ENCODE results near the gene CYTH3.
"Not testable (repeated sequence)": the region's sequence is repeated elsewhere in the genome, so short reads cannot be mapped to it uniquely, and the experiment has no call there.

Gene CYTH3

GRCh38 chr7:6163402-6163801, 109.0 kb downstream of the CYTH3 start:
- no peak for DNase-seq

DNA sequence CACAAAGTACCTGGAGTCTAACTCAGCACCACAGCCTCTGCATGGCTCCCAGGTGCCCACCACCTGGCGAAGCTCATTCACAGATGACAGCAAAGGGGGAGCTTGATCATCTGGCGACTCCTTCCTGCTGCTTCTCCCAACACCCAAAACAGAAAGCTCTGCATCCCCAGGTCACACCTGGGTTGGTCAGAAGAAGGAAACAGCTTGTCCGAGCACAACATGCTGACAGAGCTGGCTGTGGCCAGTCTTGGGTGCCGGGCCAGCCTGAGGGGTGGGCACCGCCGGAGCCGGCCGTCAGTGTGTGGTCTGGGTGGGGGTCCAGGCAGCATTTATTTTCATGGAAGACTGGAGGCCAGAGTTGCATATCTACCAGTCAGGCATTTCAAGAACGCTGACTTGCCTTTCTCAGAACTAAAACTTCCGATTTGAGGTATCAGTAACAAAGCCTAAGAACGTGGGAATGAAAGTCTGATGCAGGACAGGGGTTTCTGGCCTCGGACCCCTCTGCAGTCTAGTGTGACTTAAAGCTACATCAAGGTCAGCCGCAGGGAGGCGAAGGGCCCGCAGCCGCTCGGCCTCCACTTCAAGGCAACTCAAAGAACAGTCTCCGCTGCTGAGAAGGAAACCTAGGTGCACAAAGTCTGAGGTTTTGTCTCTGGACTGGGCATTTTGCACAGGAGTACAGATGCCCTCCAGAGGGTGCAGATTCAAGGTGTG, 109.6 kb downstream of the CYTH3 start:
- no peak for DNase-seq

GRCh38 chr7:6162331-6162620, 110.1 kb downstream of the CYTH3 start:
- DNase-seq: no peak

- DNase-seq: no peak
Measured at GRCh38 chr7:6161463-6162330, 110.7 kb downstream of the CYTH3 start.

GRCh38 chr7:6160191-6160623, 112.2 kb downstream of the CYTH3 start:
- no peak for DNase-seq

- no peak for DNase-seq
Measured at GRCh38 chr7:6159524-6160031, 112.8 kb downstream of the CYTH3 start.

- DNase-seq: no peak
Measured at GRCh38 chr7:6159097-6159483, 113.3 kb downstream of the CYTH3 start.

DNA sequence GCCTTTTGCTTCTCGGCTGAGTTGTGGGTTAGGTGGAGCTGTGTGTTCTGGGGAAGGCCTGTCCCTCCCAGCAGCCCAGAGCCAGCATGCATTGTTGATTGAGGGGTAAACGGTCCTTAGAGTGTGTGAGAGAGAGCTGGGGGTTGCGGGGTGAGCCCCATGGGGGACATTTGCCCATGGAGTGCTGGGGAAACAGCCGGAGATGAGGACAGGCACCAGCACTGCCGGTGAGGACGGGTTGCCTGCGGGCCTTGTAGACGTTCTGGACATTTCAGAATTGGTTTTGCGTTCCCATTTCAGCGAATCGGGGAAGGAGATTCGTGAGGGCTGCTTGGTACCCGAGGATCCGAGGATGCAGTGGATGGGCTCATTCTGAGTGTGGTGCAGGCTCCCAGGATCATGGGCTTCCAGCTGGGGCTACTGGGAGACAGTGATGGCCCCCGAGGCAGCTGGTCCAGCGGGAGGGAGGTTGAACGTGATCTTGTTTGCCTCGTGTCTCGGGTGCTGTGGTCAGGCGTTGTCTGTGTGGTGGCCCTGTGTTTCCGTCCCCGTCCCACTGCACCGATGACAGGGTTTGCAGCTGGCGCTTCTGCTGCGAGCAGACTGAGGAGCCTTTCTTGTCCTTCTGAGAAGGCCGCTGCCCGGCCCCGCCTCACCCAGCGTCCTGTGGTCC, 113.9 kb downstream of the CYTH3 start:
- no peak for DNase-seq

DNA sequence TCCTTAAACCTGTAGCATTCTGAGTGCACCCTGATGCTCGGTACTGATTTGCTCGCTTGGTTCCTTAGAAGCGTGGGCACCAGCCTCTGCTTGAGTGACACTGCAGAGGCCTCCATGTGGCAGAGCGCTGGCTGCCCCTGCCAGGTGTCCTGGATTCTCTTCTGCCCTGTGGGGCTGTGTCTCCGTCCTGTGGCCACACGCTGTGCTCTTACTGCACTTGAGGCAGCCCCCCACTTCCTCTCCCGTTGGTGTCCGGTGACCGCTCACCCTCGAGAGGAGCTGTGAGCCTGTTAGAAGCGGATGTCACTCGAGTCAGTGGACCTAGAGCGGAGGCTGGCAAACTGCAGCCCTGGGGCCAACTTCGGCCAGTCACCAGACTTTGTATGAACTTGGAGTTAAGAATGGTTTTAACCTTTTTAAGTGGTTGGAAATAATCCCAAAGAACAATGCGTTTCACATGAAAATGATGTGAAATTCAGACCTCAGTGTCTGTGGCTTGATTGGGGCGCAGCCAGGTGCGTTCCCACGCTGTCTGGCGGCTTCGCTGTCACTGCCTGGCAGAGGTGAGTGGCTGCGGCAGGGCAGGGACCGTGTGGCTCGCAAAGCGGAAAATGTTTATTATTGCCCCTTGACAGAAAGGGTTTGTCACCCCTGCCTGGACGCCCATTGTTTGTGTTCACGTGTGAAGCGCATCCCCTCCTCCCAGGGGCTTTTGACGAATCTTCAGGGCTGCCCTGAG, 114.6 kb downstream of the CYTH3 start:
- no peak for DNase-seq

DNA sequence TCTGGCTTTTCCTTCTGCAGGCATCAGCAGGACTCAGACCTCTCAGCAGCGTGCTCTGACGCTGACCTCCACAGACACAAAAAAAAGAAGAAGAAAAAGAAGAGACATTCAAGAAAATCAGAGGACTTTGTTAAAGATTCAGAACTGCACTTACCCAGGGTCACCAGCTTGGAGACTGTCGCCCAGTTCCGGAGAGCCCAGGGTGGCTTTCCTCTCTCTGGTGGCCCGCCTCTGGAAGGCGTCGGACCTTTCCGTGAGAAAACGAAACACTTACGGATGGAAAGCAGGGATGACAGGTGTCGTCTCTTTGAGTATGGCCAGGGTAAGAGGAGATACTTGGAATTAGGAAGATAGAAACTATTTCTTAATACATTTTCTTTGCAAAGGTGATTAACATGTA, 115.7 kb downstream of the CYTH3 start:
- DNase-seq: no peak

DNA sequence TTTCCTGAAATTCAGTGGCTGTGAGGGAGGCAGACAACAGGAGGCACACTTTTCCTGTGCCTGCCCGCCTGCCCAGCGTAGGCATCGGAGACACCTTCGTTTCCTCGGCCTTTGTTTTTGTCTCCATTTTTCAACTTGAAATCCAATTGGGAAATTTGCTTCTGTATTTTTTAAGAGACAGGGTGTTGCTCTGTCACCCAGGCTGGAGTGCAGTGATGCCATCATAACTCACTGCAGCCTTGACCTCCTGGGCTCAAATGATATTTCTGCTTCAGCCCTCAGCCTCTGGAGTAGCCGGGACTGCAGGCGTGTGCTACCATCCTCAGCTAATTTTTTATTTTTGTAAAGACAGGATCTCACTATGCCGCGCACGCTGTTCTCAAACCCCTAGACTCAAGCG, 116.8 kb downstream of the CYTH3 start:
- no peak for DNase-seq

- no peak for DNase-seq
Measured at GRCh38 chr7:6154542-6155404, 117.7 kb downstream of the CYTH3 start.

- DNase-seq: no peak
Measured at GRCh38 chr7:6153646-6154541, 118.5 kb downstream of the CYTH3 start.

- no peak for DNase-seq
Measured at GRCh38 chr7:6151994-6152735, 120.3 kb downstream of the CYTH3 start.

- DNase-seq: not testable (repeated sequence)
Measured at GRCh38 chr7:6151527-6151926, 120.9 kb downstream of the CYTH3 start.

DNA sequence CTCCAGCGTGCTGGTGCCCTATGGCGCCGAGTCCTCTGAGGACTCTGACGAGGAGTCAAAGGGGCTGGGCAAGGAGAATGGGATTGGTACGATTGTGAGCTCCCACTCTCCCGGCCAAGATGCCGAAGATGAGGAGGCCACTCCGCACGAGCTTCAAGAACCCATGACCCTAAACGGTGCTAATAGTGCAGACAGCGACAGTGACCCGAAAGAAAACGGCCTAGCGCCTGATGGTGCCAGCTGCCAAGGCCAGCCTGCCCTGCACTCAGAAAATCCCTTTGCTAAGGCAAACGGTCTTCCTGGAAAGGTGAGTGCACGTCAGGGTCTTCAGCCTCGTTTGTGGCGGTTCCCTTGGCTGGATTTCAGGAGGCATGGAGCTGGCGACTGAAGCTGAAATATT, 122.4 kb downstream of the CYTH3 start:
- DNase-seq: no peak

DNA sequence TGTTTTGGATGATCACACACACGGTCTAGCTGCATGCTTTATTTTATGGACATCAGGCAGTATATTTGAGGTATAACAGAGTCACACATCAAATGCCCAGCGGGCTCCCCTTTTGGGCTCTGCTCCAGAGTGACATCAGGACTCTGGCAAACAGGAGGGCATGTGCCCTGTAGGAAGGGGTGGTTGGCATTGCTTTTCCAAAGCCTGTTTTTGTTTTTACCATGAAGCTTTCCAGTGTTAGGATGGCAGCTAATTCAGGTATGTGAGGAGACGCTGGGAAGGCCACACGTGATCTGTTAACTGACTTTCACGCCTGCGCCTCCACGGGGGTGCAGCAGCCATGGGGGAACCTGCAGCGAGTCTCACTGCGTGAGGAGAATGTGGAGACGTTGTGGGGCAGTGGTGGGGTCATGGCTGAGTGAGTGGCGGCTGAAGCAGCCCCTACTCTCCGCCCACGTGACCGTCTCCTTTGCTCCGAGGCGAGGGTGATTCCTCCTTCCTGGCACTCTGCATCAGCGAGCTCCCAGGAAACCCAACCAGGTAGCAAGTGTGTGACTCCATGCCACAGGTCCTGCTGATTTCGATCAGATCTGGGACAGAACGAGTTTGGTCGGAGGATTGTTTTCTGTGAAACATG, 123.6 kb downstream of the CYTH3 start:
- no peak for DNase-seq

- no peak for DNase-seq
Measured at GRCh38 chr7:6147627-6148026, 124.8 kb downstream of the CYTH3 start.

DNA sequence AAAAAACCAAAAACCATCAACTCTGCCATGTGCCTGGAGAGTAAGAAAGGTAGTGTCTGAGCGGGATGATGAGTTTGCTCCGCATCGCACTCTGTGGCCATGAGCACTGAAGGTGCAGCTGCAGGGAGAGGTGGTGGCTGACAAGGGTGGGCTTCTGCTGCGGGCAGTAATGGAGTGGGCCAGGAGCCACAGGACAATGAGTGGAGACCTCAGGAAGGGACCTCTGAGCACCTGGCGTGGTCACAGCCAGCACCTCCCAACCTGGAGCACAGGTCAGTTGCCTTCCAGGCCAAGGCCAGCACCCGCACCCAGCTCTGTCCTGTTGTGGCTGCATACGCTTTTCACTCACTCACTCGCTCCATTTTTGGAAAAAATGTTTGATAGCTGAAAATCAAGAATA, 125.8 kb downstream of the CYTH3 start:
- no peak for DNase-seq

DNA sequence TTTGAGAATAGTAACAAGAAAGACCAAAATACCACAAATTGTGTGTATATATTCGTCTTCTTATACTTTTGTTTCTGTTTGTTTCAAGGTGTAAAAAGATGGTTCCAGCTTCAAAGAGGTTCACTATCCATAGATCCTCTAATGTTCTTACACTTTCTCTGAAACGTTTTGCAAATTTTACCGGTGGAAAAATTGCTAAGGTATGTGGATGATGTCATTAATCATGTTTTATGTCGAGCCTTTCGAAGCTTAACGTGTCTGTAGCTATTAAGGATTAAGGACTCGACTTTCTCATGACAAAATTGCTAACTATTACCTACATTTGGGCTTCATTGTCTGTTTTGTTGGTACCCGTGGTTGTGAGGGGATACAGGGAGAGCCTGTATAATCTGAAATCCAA, 128.4 kb downstream of the CYTH3 start:
- no peak for DNase-seq
